GM21529 (cell line): ENCODE data around the gene TTK.
A peak's percentile ranks its signal among the peaks of the same experiment; 100 is the strongest.

Experiments used
- ATAC-seq: cut with Tn5 transposase; IDR thresholded peaks from one replicate; pipeline ENCODE4 v1.9.1; 2021; ENCODE audit not compliant: unreplicated experiment

The TTK gene

DNA sequence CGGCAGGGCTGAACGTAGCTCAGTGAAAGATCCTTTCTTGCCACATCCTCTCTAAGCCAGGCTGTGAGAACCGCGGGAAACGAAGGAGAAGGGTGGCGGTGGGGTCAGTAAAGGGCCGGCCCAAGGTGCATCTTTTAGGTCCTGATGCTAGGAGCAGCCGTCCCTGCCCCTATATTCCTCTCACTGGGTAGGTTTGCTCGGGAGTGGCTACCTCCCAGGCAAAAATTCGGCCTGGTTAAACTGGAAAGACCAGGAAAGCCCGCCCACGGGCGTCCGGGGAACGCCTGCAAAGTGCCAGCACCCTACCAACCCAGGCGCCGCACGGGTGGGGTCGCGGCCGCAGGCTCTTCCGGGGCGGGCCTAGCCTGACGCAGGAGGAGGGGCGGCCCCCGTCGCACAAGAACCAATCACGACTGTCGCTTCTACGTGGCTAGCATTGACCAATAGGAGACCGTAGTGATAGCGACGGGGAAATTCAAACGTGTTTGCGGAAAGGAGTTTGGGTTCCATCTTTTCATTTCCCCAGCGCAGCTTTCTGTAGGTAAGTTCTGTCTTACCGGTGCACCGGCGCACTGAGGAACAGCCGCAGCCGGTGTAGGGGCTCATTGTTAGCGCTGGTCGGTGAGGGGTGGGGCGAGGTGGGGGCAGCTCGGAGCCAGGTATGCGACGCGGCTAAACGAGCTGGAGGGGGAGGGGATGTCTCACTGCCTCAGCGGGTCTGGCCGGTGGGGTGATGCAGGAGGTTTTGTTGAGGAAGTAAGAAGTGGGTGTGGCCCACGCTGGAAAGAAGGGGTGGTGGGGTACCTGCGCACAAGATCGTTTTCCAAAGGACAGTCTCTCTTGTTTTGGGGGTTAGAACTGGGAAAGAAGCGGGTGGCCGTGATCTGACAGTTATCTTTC, at the start of gene TTK:
Gene TTK, plus strand, starts transcription at position 477 of the 900 bp plus-strand sequence. CDS start 1,195 bp downstream, outside the sequence.
- peak; percentile 100 for ATAC-seq

DNA sequence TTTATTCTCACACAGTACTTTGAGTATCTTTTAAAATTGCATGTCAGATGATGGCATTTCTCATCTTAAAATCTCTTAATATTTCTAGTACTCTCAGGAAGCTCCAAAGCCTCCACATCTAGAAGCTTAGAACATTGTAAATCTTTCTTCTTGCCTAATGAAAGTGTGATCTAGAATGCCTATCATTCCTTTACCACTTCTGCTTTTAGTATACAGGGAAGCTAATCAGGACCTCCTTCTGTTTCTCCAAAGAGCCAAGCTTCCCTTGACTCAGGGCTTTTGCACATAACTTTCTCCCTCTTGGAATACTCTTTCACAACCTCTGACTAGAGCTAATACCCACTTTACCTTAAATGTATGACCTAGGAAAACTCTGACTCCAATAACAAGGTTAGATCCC, 49.6 kb upstream of the TTK start:
- no peak for ATAC-seq

DNA sequence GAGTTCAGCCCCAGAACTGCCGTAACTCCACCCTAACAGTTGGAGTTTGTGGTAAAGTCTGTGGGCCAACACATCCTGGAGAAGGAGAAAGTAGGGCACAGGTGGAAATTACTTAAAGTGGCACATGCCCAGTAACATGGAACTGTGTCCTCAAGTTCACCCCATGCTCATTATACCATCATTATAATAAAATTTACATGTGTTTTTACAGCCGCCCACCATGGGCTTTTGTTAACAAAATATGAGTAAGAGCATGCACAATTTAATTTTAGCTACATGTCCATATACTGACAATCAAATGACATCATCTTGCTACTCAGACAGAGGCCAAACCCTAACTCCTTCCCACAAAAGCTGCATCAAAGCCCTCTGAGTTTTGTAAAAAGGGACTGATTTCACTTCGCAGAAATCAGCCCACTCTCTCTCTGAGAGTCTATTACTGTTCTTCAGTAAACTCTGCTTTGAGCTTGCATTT, 39.8 kb upstream of the TTK start:
- no peak for ATAC-seq

DNA sequence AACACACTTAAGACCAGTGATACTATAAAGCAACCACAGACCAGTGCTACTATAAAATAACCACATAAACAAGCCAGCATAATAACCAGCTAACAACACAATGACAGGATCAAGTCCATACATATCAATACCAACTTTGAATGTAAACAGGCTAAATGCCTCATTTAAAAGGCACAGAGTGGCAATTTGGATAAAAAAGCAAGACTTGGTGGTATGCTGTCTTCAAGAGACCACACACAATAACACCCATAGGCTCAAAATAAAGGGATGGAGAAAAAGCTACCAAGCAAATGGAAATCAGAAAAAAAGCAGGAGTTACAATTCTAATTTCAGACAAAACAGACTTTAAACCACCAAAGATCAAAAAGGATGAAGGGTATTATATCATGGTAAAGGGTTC, 37.3 kb upstream of the TTK start:
- ATAC-seq = no peak

DNA sequence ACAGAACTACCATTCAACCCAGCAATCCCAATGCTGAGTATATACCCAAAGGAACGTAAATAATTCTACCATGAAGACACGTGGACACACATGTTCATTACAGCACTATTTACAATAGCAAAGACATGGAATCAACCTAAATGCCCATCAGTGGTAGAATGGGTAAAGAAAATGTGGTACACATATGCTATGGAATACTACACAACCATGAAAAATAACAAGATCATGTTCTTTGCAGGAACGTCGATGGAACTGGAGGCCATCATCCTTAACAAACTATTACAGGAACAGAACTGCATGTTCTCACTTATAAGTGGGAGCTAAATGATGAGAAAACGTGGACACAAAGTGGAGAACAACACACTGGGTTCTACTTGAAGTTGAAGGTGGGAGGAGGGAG, 34.7 kb upstream of the TTK start:
- no peak for ATAC-seq

DNA sequence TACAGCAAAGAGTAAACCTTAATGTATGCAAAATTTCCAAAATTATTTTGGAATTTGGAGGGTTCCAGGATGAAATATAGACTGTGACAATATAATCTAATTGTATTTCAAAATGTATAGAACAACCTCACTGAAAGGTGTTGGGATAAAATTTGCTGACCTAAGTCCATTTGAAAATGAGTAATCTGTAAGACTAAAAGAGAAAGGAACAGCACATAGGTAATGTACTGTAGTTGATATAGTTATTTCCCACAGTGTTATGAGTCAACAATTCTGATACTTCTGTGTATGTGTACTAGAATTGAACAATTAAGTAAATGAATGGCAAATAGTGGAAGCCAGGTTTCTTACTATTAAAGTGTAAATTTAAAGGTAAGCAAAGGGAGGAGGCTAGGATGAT, 33.3 kb upstream of the TTK start:
- ATAC-seq = no peak

DNA sequence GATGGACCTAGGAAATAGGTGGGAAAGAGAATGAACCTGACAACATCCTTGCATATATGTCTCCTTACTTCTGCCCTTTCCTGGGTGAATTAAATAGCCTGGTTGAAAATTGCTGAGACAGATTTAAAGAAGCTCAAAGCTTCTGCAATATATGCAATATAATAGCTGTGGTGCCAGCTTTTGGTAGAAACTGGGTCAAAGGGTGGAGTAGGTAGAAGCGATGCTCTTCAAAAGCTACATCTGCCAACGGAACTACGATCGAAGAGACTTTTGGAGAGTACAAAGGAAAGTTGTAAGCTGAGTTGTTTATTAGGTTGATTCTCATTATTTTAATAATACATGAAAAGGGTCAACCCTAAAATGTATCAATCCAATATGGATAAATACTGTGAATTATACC, 22.8 kb upstream of the TTK start:
- no peak for ATAC-seq

DNA sequence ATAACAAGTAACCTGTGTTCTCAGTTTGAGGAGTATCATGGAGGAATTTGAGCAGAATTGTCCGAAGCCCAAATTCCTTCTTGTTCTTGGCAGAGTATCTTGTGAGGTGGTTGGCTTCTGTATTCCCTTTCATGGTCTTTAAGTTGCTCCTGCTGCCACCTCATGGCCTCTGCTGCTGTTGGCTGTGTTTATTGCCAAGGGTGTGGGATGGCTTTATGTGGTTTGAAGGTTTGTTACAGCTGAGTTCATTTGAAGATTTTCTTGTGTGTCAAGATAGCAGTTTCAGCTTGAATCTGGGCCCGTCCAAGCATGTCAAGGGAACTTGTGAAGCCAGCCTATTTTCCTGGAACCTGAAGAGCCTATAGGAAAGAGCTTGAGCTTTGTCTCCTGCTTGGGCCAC, 20.2 kb upstream of the TTK start:
- peak; percentile 56 for ATAC-seq

DNA sequence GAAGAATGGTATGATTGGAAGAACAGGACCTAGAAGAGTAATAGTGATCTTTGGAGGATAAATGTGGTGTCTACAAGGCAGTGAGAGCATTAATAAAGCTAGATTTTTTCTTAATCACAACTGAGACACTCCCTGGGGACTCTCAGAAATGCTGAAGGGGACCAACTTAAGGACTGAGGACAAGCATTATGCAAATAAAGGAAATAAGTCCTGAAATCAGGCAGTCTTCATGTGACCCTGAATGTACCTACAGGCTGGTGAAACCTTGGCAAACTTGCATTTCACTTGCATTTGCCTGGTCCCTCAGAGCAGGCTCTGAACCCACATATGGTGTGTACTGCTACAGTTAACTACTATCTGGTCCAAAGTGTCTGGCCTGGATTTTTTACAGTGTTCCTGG, 19.3 kb upstream of the TTK start:
- peak; percentile 51 for ATAC-seq

DNA sequence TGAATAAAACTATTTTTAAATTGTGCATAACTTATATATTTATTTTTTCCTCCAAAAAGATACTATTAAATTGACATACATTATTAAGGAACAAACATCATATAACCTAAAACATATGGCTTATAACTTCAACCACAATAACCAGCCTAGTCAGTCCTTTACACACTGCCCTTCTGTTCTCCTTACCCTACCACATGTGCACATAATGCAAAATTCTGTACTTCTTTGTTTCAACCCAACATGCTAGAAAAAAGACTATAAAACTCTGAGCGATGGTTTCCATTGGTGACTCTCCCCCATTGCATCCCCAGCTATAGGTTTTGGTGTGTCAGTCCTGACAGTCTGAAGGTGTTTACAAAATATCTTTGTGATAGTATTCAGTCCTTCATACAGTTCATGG, 14.8 kb upstream of the TTK start:
- no peak for ATAC-seq

DNA sequence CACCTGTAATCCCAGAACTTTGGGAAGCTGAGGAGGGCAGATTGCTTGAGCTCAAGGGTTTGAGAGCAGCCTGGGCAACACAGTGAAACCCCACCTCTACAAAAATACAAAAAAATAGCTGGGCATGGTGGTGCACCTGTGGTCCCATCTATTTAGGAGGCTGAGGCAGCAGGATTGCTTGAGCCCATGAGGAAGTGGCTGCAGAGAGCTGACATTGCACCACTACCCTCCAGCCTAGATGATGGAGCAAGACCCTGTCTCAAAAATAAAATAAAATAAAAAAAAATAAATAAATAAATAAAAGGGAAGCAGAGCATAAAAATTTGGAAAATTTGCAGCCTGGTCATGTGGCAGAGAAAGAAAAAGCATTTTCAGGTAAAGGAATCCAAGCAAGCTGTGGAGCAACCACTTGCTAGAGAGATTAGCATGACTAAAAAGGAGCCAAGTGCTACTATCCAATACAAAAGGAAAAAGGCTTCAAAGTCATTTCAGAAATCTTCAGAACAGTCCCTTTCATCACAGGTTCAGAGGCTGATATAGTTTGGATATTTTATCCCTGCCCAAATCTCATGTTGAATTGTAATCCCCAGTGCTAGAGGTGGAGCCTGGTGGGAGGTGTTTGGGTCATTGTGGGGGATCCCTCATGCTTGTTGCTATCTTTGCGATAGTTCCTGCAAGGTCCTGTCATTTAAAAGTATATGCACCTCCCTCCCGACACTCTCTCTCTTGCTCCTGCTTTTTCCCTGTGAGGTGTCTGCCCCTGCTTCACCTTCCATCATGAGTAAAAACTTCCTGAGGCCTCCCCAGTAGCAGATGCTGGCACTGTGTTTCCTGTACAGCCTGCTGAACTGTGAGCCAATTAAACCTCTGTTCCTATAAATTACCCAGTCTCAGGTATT, 11.2 kb upstream of the TTK start:
- ATAC-seq = no peak

DNA sequence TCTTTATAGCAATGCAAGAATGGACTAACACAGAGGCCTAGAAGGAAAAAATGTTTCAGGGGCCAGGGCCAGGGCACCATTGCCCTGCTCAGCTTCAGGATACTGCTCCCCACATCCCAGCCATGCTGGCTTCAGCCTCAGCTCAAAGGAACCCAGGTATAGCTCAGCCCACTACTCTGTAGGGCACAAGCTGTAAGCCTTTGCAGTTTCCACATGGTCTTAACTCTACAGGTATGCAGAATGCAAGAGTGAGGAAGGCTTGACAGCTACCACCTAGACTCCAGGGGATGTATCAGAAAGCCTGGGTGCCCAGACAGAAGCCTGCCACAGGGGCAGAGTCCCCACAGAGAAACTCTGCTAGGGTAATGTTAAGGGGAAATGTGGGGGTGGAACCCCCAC, 10.5 kb upstream of the TTK start:
- no peak for ATAC-seq

DNA sequence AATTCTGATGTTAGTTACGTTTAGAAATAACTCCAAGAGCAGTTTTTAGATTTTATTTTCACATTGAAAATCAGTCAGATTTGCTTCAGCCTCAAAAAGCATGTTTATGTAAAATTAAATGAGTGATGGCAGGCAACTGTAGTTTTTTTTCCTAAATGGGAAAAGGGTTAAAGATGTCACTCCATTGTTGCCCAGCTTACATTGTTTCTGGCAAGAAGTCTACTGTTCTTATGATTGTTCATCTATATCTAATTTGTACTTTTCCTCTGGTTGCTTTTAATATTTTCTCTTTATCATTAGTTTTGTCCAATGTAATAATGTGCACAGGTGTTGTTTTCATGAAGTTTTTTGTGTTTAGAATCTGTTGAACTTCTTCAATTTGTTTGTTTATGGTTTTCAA, 6.7 kb upstream of the TTK start:
- ATAC-seq = no peak

DNA sequence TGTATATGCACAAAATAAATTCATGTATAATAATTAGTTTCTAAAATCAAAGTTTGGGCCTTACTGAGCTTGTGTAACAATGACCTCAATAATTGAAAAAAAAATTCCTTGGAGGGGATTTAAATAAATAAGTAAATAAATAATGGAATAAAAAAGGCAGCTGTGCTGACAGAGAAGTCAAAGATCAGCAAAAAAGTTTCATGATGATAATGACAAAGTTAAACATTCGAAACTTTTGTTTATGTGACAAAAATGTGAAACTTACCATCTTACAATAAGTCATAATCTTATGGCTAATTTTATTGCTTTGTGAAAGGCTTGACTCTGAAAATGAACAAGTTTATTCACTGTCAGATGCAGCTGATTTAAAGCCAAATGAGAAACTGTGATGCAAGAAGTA, 3.1 kb upstream of the TTK start:
- ATAC-seq = no peak

DNA sequence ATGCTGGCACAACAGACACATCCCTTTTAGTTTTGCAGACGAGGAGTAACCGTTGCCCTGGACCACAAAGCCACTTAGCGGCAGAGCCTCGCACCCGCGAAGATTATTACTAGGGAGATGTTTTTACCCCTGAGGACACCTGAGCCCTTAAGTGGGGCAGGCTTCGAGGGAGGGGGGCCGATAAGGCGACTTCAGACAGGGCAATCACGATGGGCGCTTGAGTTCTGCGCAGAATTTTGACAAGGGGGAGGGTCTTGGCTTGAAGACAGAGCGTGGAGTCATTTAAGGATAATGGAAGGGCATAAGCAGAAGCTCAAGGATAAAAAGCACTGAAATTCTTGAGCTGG, 650 bp upstream of the TTK start:
- ATAC-seq = peak; percentile 11

DNA sequence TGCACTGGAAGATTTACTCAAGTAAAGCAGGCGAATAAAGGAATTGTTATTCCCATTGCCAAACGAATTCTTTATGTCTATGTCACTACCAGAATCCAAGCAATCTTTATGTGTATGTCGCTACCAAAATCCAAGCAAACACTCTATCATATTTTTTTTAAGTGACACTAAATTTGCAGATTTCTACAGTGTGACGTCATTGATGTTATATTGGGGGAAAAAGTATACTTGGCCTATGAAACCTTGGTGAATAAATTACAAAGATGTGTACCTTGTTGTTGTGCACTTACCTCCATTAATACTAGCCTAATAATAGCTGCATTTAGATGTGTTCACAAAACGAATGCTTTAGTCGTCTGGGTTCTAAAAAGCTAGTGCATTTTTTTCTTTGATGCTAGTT, 957 bp downstream of the TTK start:
- ATAC-seq = no peak

DNA sequence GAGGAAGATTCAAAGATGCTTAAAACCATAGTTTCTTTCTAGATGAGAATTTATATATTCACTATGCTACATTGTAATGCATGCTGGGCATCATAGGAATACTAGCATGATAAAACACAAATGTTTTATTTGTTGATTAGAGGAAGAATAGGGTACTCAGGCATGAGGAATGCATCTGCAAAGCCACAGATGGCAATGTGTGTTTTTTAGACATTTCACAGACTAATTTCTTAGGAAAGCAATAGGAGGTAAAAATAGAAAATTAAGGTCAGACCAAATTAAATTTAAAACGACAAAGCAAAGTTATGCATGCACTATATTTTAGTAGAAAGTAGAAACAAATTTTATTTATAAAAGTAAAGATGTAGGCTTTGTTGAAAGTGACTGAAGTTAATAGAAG, 2.1 kb downstream of the TTK start:
- no peak for ATAC-seq

DNA sequence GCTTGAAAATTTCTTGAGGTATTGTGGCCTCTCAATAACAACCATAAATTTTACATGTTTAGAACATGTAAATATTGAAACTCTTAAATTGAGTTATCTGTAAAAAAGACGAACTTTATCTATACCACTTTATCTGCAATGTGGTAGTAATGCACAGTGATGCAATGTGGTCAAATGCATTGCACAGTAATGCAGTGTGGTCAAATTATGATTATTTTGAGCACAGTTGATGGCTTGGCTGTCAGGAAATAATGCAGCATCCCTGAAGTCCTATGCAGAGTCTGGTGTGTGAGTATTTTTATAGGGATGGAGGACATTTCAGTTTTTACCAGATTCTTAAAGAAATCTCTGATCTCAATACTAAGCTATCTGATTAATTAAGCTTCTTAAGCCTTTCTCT, 5.1 kb downstream of the TTK start:
- ATAC-seq = no peak

DNA sequence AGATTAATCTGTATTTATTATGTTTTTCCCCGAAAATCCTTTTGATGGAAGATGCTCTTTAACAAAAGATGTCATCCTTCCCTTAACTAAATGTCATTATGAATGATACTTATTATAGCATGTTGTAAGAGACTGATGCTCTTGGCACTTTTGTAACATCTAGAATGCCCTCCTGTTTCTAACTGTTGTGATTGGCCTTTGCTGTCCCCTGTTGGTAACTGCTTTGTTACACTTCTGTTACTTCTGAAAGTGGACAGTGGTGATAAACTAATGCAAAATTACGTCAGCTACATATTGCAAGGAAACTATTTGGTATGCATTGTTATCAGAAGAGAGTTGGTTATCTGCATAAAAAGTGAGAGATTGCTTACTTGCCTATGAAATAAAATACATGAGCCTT, 5.8 kb downstream of the TTK start:
- ATAC-seq = no peak

DNA sequence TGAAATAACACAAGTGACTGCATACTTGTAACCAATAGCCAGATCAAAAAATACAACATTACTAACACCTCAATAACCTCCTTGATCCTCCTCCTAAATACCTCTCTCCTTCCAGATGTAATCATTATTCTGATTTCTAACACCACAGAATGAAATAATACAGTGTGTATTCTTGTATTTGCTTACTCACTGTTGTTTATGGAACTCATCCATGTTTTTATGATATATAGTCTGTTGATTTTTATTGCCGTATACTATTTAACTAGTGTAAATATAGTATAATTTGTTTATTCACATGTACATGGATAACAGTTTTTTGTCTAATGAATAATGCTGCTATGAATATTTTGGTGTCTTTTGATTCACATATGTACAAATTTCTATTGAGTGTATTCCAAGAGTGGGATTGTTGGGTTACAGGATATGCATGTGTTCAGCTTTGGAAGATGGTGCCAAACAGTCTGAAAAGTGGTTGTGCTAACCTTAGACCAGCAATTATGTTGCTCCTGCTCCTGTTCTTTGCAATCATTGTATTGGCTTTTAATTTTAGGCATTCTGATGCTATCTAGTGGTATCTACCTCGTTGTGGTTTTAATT, 11.5 kb downstream of the TTK start:
- no peak for ATAC-seq

DNA sequence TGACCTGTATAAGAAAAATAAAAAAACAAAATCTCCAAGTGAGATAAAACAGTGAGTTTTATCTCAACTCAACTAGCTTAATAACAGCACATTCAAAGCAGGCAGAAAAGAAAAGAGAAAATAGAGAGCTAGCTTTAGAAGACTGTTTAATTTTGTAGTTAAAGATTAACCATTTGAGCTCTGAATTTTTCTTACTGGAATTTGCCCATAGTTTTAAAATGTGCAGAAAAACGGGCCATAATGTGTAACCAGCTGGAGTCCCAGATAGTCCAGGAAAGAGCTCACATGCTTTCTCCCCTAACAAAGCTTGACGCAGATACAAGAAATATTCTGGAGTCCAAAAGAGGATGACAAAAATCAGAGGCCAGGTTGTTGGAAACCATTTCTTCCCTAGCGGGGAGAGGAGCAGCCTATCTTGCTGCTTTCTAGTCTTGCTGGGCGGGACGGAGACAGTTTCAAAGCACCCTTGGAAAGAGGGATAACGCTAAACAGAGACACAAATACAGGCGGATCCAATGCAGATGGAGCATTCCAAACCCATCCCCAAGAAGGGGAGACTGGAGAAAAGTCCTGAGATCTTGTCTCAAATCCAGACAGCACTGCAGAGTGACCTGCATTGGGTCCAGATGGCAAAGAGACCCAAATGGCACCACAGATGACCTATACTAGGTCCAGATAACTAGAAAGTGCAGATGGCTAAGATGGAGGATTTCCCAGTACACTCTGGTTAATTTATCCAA, 16.1 kb downstream of the TTK start:
- no peak for ATAC-seq
